IMR-90 (cell line): ENCODE results near the gene MUC5B. TPM values are rescaled to one million over a fixed set of nuclear protein-coding genes. Genes with fewer than 3 reads are reported as not detected.

Experiments used
- ATAC-seq: fragments of 200-7000 bp; cut with Tn5 transposase; 2 replicates; pipeline ENCODE4 v1.9.1; 2020; ENCODE audit warnings: low read depth, mild to moderate bottlenecking, moderate library complexity
- BruUV-seq: library from RNA; stranded (reverse); fragments of 400-500 nt; replicated peaks from 2 replicates; lab custom pipeline; 2021; lab: Mats Ljungman, UMichigan
- CTCF ChIA-PET: fragments of 300-600 bp; formaldehyde crosslinking; extraction: SDS; loops from one replicate; lab custom pipeline; 2021; ENCODE audit warnings: antibody characterized with exemption; lab: Yijun Ruan, JAX
- POLR2A ChIA-PET: fragments of 300-600 bp; sonication (Branson Sonifier 250); formaldehyde crosslinking; loops from one replicate; lab custom pipeline; 2022; ENCODE audit warnings: antibody characterized with exemption; ENCODE audit not compliant: unreplicated experiment; lab: Charles Lee
- DNase-seq: peaks from one replicate; pipeline ENCODE4 v3.0.0; 2013
- H2AFZ ChIP-seq: replicated peaks from 2 replicates; pipeline ENCODE3; 2013; ENCODE audit warnings: low read length, mild to moderate bottlenecking; ENCODE audit not compliant: poor library complexity
- H2AK5ac ChIP-seq: 2 replicates; pipeline ENCODE4 v1.6.1; 2013; ENCODE audit warnings: low read depth, low read length, inconsistent platforms
- H2AK9ac ChIP-seq: replicated peaks from 2 replicates; pipeline ENCODE3; 2013; ENCODE audit warnings: mild to moderate bottlenecking, low read depth, low read length, moderate library complexity; ENCODE audit not compliant: poor library complexity
- H2BK120ac ChIP-seq: 2 replicates; pipeline ENCODE4 v1.6.1; 2013; ENCODE audit warnings: low read depth, low read length, inconsistent platforms
- H2BK15ac ChIP-seq: 3 replicates; pipeline ENCODE4 v1.6.1; 2013; ENCODE audit warnings: low read depth, low read length, inconsistent platforms
- H2BK20ac ChIP-seq: 2 replicates; pipeline ENCODE4 v1.6.1; 2013; ENCODE audit warnings: low read depth, mild to moderate bottlenecking, inconsistent platforms, low read length, moderate library complexity
- H2BK5ac ChIP-seq: 2 replicates; pipeline ENCODE4 v1.6.1; 2013; ENCODE audit warnings: mild to moderate bottlenecking, low read depth, low read length, inconsistent platforms; ENCODE audit not compliant: poor library complexity, severe bottlenecking
- H3K14ac ChIP-seq: replicated peaks from 2 replicates; pipeline ENCODE4 v1.6.1; 2013; ENCODE audit warnings: low read depth, low read length, inconsistent platforms
- H3K18ac ChIP-seq: 2 replicates; pipeline ENCODE4 v1.6.1; 2013; ENCODE audit warnings: low read depth, low read length, control low read depth
- H3K23ac ChIP-seq: 2 replicates; pipeline ENCODE4 v1.6.1; 2013; ENCODE audit warnings: low read depth, low read length, inconsistent platforms
- H3K27ac ChIP-seq: 2 replicates; pipeline ENCODE4 v1.5.1; 2013; ENCODE audit warnings: mild to moderate bottlenecking, control low read depth, low read length; ENCODE audit not compliant: insufficient read depth
- H3K27me3 ChIP-seq: 2 replicates; pipeline ENCODE4 v1.6.1; 2013; ENCODE audit warnings: low read length; ENCODE audit not compliant: control insufficient read depth, insufficient read depth
- H3K36me3 ChIP-seq: 2 replicates; pipeline ENCODE4 v1.6.1; 2013; ENCODE audit warnings: low read length, mixed read lengths; ENCODE audit not compliant: control insufficient read depth, insufficient read depth
- H3K4ac ChIP-seq: 2 replicates; pipeline ENCODE4 v1.6.1; 2013; ENCODE audit warnings: low read depth, low read length, inconsistent platforms
- H3K4me1 ChIP-seq: 2 replicates; pipeline ENCODE4 v1.6.1; 2013; ENCODE audit warnings: low read length, mixed read lengths; ENCODE audit not compliant: control insufficient read depth, insufficient read depth
- H3K4me2 ChIP-seq: 2 replicates; pipeline ENCODE4 v1.6.1; 2013; ENCODE audit warnings: low read depth, mild to moderate bottlenecking, control low read depth, low read length, moderate library complexity
- H3K4me3 ChIP-seq: 2 replicates; pipeline ENCODE4 v1.5.1; 2013; ENCODE audit warnings: low read depth, mild to moderate bottlenecking, control low read depth, low read length, moderate library complexity; ENCODE audit not compliant: insufficient read depth
- H3K56ac ChIP-seq: 2 replicates; pipeline ENCODE4 v1.6.1; 2013; ENCODE audit warnings: low read length, inconsistent platforms; ENCODE audit not compliant: insufficient read depth; ENCODE audit errors: extremely low read depth
- H3K79me1 ChIP-seq, 2 experiments: 2 replicates each; pipeline ENCODE4 v1.6.1; 2013; ENCODE audit warnings: low read length in 2 of 2, inconsistent platforms in 1 of 2, low read depth in 1 of 2
- H3K9ac ChIP-seq: 2 replicates; pipeline ENCODE4 v1.6.1; 2013; ENCODE audit warnings: low read depth, low read length, control low read depth
- H3K9me1 ChIP-seq: 2 replicates; pipeline ENCODE4 v1.6.1; 2013; ENCODE audit warnings: low read length, inconsistent platforms; ENCODE audit not compliant: insufficient read depth
- H3K9me3 ChIP-seq: 2 replicates; pipeline ENCODE4 v1.6.1; 2013; ENCODE audit warnings: low read length; ENCODE audit not compliant: control insufficient read depth, insufficient read depth
- H4K20me1 ChIP-seq: 2 replicates; pipeline ENCODE4 v1.6.1; 2013; ENCODE audit warnings: low read length, inconsistent platforms; ENCODE audit not compliant: insufficient read depth
- H4K5ac ChIP-seq: 2 replicates; pipeline ENCODE4 v1.6.1; 2013; ENCODE audit warnings: mild to moderate bottlenecking, low read depth, low read length, control low read depth
- H4K8ac ChIP-seq, 2 experiments: 2 replicates each; pipeline ENCODE4 v1.6.1; 2013; ENCODE audit warnings: low read depth in 2 of 2, low read length in 2 of 2, control low read depth in 1 of 2, inconsistent platforms in 1 of 2
- H4K91ac ChIP-seq: 2 replicates; pipeline ENCODE4 v1.6.1; 2013; ENCODE audit warnings: low read depth, low read length, inconsistent platforms; ENCODE audit not compliant: insufficient read depth
- BHLHE40 ChIP-seq: fragments of 150-350 bp; IDR thresholded peaks from 2 replicates; pipeline ENCODE4 v1.6.1; 2016; ENCODE audit warnings: mild to moderate bottlenecking, low read depth, low read length
- CEBPB ChIP-seq: IDR thresholded peaks from 2 replicates; pipeline ENCODE4 v1.6.1; 2012; ENCODE audit warnings: low read depth, low read length, improper control_type of control experiment
- CHD1 ChIP-seq: IDR thresholded peaks from 2 replicates; pipeline ENCODE4 v1.6.1; 2012; ENCODE audit warnings: low read depth, low read length, improper control_type of control experiment
- CTCF ChIP-seq: conservative IDR thresholded peaks from 2 replicates; pipeline ENCODE4 v1.5.1; 2012; ENCODE audit warnings: mild to moderate bottlenecking, low read depth, low read length, improper control_type of control experiment
- ELK1 ChIP-seq: fragments of 150-350 bp; IDR thresholded peaks from 2 replicates; pipeline ENCODE4 v1.6.1; 2016; ENCODE audit warnings: low read depth, mild to moderate bottlenecking, low read length, moderate library complexity, borderline replicate concordance
- FOS ChIP-seq: fragments of 150-350 bp; IDR thresholded peaks from 2 replicates; pipeline ENCODE4 v1.6.1; 2016; ENCODE audit warnings: low read depth, low read length
- MAFK ChIP-seq: IDR thresholded peaks from 2 replicates; pipeline ENCODE4 v1.6.1; 2012; ENCODE audit warnings: low read depth, low read length, improper control_type of control experiment
- MAZ ChIP-seq: IDR thresholded peaks from 2 replicates; pipeline ENCODE4 v1.6.1; 2012; ENCODE audit warnings: low read depth, mild to moderate bottlenecking, low read length, improper control_type of control experiment, moderate library complexity, borderline replicate concordance
- MXI1 ChIP-seq: IDR thresholded peaks from 2 replicates; pipeline ENCODE4 v1.6.1; 2012; ENCODE audit warnings: low read depth, mild to moderate bottlenecking, low read length, moderate library complexity, borderline replicate concordance
- NFE2L2 ChIP-seq: fragments of 150-350 bp; IDR thresholded peaks from 2 replicates; pipeline ENCODE4 v1.6.1; 2016; ENCODE audit warnings: low read depth, mild to moderate bottlenecking, low read length
- POLR2A ChIP-seq: IDR thresholded peaks from 2 replicates; pipeline ENCODE4 v1.6.1; 2012; ENCODE audit warnings: mild to moderate bottlenecking, low read depth, low read length
- RAD21 ChIP-seq: IDR thresholded peaks from 2 replicates; pipeline ENCODE4 v1.6.1; 2012; ENCODE audit warnings: low read length, improper control_type of control experiment
- RCOR1 ChIP-seq: IDR thresholded peaks from 2 replicates; pipeline ENCODE4 v1.6.1; 2012; ENCODE audit warnings: mild to moderate bottlenecking, low read length, improper control_type of control experiment; ENCODE audit not compliant: insufficient replicate concordance
- RFX5 ChIP-seq: IDR thresholded peaks from 2 replicates; pipeline ENCODE4 v1.8.0; 2012; ENCODE audit warnings: low read depth, mild to moderate bottlenecking, low read length, moderate library complexity
- SMC3 ChIP-seq: fragments of 150-350 bp; IDR thresholded peaks from 2 replicates; pipeline ENCODE4 v1.6.1; 2016; ENCODE audit warnings: low read depth, mild to moderate bottlenecking, antibody characterized with exemption, low read length, moderate library complexity
- USF2 ChIP-seq: fragments of 150-350 bp; IDR thresholded peaks from 2 replicates; pipeline ENCODE4 v1.6.1; 2017; ENCODE audit warnings: mild to moderate bottlenecking, antibody characterized with exemption, low read length, low read depth
- WGBS, 2 experiments: methylation state at CpG; one replicate each; pipeline versions ENCODE4 v1.1.5 to v1.1.7; 2013; ENCODE audit warnings: missing lambda C conversion rate in 2 of 2; ENCODE audit not compliant: insufficient read length in 1 of 2; ENCODE audit errors: extremely low coverage in 2 of 2; 5-methylcytosine and 5-hydroxymethylcytosine counted together
- dilution Hi-C: fragments of 300-500 bp; cut with HindIII; formaldehyde crosslinking; loops from one replicate; pipeline ENCODE4 v1.14.3; 2018; ENCODE audit warnings: low sequenced_read_pairs; ENCODE audit not compliant: unreplicated experiment
- in situ Hi-C: fragments of 300-500 bp; cut with MboI; formaldehyde crosslinking; loops from 3 replicates; pipeline ENCODE4 v1.14.3; 2019; ENCODE audit warnings: low sequenced_read_pairs, inconsistent platforms, mixed read lengths
- intact Hi-C: fragments of 100-400 bp; cut with micrococcal nuclease; formaldehyde crosslinking; loops from 2 replicates; pipeline ENCODE4 v1.10.0; 2022
- polyA plus RNA-seq, 3 experiments: library from polyadenylated mRNA; depleted of rRNA; stranded (reverse); fragments of >200 nt; gene quantifications; 2 replicates each; pipeline ENCODE4 v1.2.3, GENCODE V29; 2012; ENCODE audit warnings: low replicate concordance in 1 of 3
- total RNA-seq: library from RNA; depleted of rRNA; stranded (reverse); fragments of >200 nt; gene quantifications from 2 replicates; pipeline ENCODE4 v1.2.3, GENCODE V29; 2012

The MUC5B gene
- total and polyA plus RNA-seq, 2 of the 4 experiments (the other 2 are of a cell fraction), result not detected

GRCh38 chr11:1235306-1235900, 12.5 kb downstream of the MUC5B start:
- Histone ChIP-seq H3K4me2 (no peak overlapping the region), H3K4me3 (no peak overlapping the region), H3K79me1 (no peaks in the 10 kb centered on the region), H3K14ac (no peak overlapping the region), H4K20me1 (no peaks in the 10 kb centered on the region; the same call in 1 of the 2 replicates), H3K27me3 (no peaks in the 10 kb centered on the region; the same call in 1 of the 2 replicates), H4K8ac (no peak overlapping the region), H2AFZ (no peak overlapping the region), H3K4me1 (no peaks in the 10 kb centered on the region), H2BK15ac (no peak overlapping the region), H2AK5ac (no peak overlapping the region), H3K9me1 (no peaks in the 10 kb centered on the region), H2AK9ac (no peak overlapping the region), H4K91ac (no peak overlapping the region), H3K9me3 (peaks cover 4% of the 10 kb centered on the region; the same call in 1 of the 2 replicates), H3K27ac (no peak overlapping the region), H2BK120ac (no peak overlapping the region), H3K36me3 (no peaks in the 10 kb centered on the region), H3K23ac (no peak overlapping the region), H2BK5ac (no peak overlapping the region), H4K5ac (no peak overlapping the region), H3K9ac (no peak overlapping the region), H3K18ac (no peak overlapping the region), H3K56ac (no peak overlapping the region), H3K4ac (no peak overlapping the region), H2BK20ac (no peak overlapping the region)
- in situ Hi-C loops, result no loop called here
- dilution Hi-C loops, result no loop called here
- intact Hi-C loops, result no loop called here
- ChIA-PET POLR2A (no interaction called here), CTCF (no interaction called here)
- no peak for TF ChIP-seq RAD21
- TF ChIP-seq CTCF, result no peak
- no peak for TF ChIP-seq NFE2L2
- no peak for TF ChIP-seq MAZ
- no peak for TF ChIP-seq MXI1
- no peak for TF ChIP-seq RCOR1
- no peak for TF ChIP-seq ELK1
- TF ChIP-seq CEBPB, result no peak
- no peak for TF ChIP-seq MAFK
- no peak for TF ChIP-seq RFX5
- TF ChIP-seq SMC3, result no peak
- no peak for TF ChIP-seq CHD1
- no peak for TF ChIP-seq FOS
- TF ChIP-seq BHLHE40, result no peak
- no peak for TF ChIP-seq USF2
- TF ChIP-seq POLR2A, result no peak
- BruUV-seq, result no TSS peak
- DNase-seq (no peak), ATAC-seq (no peak)
- WGBS, 2 experiments, result 71% methylated on average over 9 of the region's 23 CpGs; no CpG with 5 or more reads in 1 of the 2 experiments
